IgD-negative memory B cell (primary cell): ENCODE measurements around the gene STARD4. TPM values are rescaled to one million over a fixed set of nuclear protein-coding genes. Genes with fewer than 3 reads are reported as not detected.
A peak's percentile ranks its signal among the peaks of the same experiment; 100 is the strongest.

Experiments
- H3K27ac Mint-ChIP-seq, 3 donors: one replicate each; pipeline ENCODE4 v1.8.0; 2020 to 2022; ENCODE audit warnings: mild to moderate bottlenecking in 3 of 3, mixed read lengths in 3 of 3, moderate library complexity in 1 of 3
- H3K27me3 Mint-ChIP-seq: one replicate; pipeline ENCODE4 v1.8.0; 2021; ENCODE audit warnings: mixed read lengths
- H3K36me3 Mint-ChIP-seq: one replicate; pipeline ENCODE4 v1.8.0; 2020; ENCODE audit warnings: mild to moderate bottlenecking, mixed read lengths
- H3K4me1 Mint-ChIP-seq, 3 donors: one replicate each; pipeline ENCODE4 v1.8.0; 2020 to 2022; ENCODE audit warnings: mixed read lengths in 3 of 3, mild to moderate bottlenecking in 1 of 3
- H3K4me3 Mint-ChIP-seq, 4 donors: one replicate each; pipeline ENCODE4 v1.8.0; 2020 to 2022; ENCODE audit warnings: mild to moderate bottlenecking in 4 of 4, mixed read lengths in 4 of 4, moderate library complexity in 3 of 4
- H3K9me3 Mint-ChIP-seq, 3 donors: one replicate each; pipeline ENCODE4 v1.8.0; 2020 to 2021; ENCODE audit warnings: mixed read lengths in 3 of 3, mild to moderate bottlenecking in 1 of 3
- polyA plus RNA-seq: library from polyadenylated mRNA; unstranded; fragments of 300-500 nt; fragmentation: Illumina TruSeq; gene quantifications from one replicate; pipeline ENCODE4 v1.2.3, GENCODE V29; 2021

STARD4 gene, protein sequence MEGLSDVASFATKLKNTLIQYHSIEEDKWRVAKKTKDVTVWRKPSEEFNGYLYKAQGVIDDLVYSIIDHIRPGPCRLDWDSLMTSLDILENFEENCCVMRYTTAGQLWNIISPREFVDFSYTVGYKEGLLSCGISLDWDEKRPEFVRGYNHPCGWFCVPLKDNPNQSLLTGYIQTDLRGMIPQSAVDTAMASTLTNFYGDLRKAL
- 6.1 TPM for polyA plus RNA-seq

DNA sequence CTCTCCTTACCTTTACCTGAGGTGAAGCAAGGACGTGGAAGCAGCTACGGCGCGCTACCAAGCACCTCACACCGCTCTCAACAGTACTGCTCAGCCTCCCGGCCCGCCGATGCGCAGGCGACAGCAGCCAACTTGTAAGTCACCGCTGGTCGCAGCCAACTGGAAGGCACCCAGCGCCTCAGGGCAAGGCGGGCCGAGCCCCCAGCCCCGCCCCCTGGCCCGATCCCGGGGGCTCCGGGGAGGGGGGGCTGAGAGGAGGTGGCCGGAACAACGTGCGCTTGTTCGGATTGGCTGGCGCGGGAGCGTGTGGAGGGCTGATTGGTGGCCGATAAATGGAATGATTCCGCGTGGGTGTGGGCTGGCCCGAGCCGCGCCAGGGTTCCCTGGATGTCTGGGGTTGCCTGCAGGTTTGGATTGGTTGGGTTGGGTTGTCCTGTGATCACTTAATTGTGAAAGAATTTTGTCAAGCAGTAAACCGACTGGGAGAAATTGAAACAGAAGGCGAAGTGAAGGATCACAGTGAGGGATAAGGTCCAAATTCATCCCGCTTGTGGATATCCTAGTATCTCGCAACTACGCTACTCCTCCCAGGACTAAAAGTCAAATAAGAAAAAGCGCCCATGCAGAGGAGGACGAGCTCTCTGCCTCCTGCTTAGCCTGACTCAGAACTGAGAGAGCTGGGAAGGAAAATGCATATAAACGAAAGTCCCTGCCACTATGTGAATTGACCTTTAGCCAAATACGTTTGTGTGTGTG is at the start of gene STARD4:
STARD4 (minus strand) TSS at position 161 of the 756 bp plus-strand sequence. CDS start 5,102 bp downstream, outside the sequence.
- peaks cover 24 to 49% (median 25%) of the 10 kb centered on the region in 3 donors for H3K4me1 Mint-ChIP-seq
- no peaks in the 10 kb centered on the region for H3K9me3 Mint-ChIP-seq
- H3K27me3 Mint-ChIP-seq: no peaks in the 10 kb centered on the region
- peaks cover 3% of the 10 kb centered on the region for H3K36me3 Mint-ChIP-seq
- peak within 1 kb of the TSS; percentile 95 to 99 (median 99) for H3K4me3 Mint-ChIP-seq
- peak within 1 kb of the TSS; percentile 82 to 97 (median 97) for H3K27ac Mint-ChIP-seq

DNA sequence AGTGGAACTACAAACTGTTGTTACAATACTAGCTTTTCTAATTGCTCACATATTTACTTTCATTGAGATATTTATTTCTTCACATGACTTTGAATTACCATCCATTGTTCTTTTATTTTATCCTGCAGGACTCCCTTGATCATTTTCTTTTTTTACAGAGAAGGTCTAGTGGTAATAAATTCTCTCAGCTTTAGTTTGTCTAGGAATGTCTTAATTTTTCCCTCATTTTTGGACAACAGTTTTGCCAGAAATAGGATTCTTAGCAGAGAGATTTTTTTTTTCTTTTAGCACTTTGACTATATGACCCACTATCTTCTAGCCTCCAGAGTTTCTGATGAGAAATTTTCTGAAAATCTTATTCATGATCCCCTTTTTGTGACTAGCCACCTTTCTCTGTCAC is 47.3 kb upstream of the STARD4 start:
- H3K9me3 Mint-ChIP-seq: peaks cover 0 to 4% (median 0%) of the 10 kb centered on the region in 3 donors

DNA sequence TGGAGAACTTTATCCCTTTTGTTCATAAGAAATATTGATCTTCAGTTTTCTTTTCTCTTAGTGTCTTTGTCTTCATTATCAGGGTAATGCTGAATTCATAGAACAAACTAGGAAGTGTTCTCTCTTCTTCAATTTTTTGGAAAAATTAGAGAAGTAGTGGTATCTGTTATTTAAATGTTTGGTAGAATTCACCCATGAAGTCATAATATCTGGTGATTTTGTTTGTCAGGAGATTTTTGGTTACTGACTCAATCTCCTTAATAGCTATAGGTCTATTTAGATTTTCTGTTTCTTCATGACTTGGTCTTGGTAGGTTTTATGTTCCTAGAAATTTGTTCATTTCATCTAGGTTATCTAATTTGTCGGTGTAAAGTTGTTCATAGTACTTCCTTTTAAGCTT is 45.4 kb upstream of the STARD4 start:
- Mint-ChIP-seq H3K27me3 (peaks cover 7% of the 10 kb centered on the region), H3K36me3 (peaks cover 2% of the 10 kb centered on the region), H3K27ac (no peak overlapping the region), H3K9me3 (peaks cover 0 to 4% (median 0%) of the 10 kb centered on the region in 3 donors), H3K4me3 (no peak overlapping the region), H3K4me1 (no peaks in the 10 kb centered on the region)

More for the DNA sequence above, 47.3 kb upstream of the STARD4 start:
- Mint-ChIP-seq H3K27ac (no peak overlapping the region), H3K4me1 (no peaks in the 10 kb centered on the region), H3K36me3 (peaks cover 2% of the 10 kb centered on the region), H3K27me3 (peaks cover 11% of the 10 kb centered on the region), H3K4me3 (no peak overlapping the region)

DNA sequence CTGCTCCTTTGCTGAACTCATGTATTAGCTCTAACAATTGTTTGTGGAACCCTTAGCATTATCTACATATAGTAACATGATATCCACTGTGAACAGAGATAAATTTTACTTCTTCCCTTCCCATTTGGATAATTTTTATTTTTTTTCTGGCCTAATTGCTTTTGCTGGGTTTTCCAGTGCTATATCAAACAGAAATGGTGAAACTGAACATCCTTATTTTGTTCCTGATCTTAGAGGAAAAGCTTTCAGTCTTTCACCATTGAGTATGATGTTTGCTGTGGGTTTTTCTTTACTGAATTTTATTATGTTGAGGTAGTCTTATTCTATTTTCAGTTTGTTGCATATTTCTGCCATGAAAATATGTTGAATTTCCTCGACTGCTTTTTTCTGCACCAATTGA is 44.8 kb upstream of the STARD4 start:
- Mint-ChIP-seq H3K36me3 (no peaks in the 10 kb centered on the region), H3K4me3 (no peak overlapping the region), H3K27me3 (peaks cover 3% of the 10 kb centered on the region), H3K9me3 (peaks cover 0 to 4% (median 0%) of the 10 kb centered on the region in 3 donors), H3K4me1 (no peaks in the 10 kb centered on the region), H3K27ac (no peak overlapping the region)

DNA sequence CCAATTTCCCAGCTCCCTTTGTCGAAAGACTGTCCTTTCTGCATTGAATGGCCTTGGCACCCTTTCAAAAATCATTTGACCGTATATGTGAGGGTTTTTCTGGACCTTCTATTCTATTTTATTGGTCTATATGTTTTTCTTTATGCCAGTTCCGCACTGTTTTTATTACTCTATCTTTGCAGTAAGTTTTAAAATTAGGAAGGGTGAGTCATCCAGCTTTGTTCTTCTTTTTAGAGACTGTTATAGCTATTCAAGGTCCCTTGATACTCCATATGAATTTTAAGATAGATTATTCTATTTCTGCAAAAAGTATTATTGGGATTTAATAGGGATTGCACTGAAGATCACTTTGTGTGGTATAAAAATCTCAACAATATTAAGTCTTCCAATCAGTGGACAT is 44.2 kb upstream of the STARD4 start:
- peaks cover 4% of the 10 kb centered on the region for H3K27me3 Mint-ChIP-seq
- no peaks in the 10 kb centered on the region for H3K36me3 Mint-ChIP-seq
- H3K9me3 Mint-ChIP-seq: peaks cover 0 to 4% (median 0%) of the 10 kb centered on the region in 3 donors
- no peak overlapping the region for H3K27ac Mint-ChIP-seq
- no peak overlapping the region for H3K4me3 Mint-ChIP-seq
- no peaks in the 10 kb centered on the region for H3K4me1 Mint-ChIP-seq

DNA sequence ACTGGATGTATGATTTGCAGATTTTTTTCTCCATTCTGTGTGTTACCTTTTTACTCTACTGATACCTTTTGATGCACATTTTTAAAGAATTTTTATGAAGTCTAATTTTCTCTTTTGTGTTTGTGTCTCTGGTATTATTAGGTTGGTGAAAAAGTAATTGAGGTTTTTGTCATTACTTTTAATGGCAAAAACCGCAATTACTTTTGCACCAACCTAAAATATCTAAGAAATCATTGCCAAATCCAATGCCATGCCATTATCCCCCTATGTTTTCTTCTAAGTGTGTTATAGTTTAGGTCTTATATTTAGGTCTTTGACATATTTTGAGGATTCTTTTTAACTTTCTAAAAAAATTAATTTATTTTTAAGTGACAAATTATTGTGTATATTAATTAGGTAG is 43.4 kb upstream of the STARD4 start:
- H3K27me3 Mint-ChIP-seq: peaks cover 4% of the 10 kb centered on the region
- no peak overlapping the region for H3K27ac Mint-ChIP-seq
- no peak overlapping the region for H3K4me3 Mint-ChIP-seq
- peaks cover 0 to 1% (median 0%) of the 10 kb centered on the region in 3 donors for H3K4me1 Mint-ChIP-seq
- peaks cover 0 to 4% (median 0%) of the 10 kb centered on the region in 3 donors for H3K9me3 Mint-ChIP-seq
- no peaks in the 10 kb centered on the region for H3K36me3 Mint-ChIP-seq

DNA sequence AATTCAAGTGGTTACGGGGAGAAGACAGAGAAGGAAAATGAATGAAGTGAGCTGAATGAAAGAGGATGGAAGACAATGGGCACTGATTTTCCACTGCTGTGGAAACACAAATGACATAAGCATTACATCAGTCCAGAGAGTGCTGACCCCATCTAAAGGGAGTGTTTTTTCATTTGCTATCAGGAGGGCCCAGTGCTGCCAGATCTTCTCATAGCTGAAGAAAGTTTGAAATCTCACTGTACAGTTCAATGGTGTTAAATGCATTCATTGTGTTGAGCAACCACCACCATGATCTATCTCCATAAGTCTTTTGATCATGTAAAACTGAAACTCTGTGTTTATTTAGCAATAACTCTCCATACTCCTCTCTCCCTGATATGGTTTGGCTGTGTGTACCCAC is 41.5 kb upstream of the STARD4 start:
- Mint-ChIP-seq H3K36me3 (no peaks in the 10 kb centered on the region), H3K27ac (no peak overlapping the region), H3K9me3 (no peaks in the 10 kb centered on the region), H3K27me3 (peaks cover 3% of the 10 kb centered on the region), H3K4me3 (no peak overlapping the region), H3K4me1 (peaks cover 0 to 3% (median 0%) of the 10 kb centered on the region in 3 donors)

DNA sequence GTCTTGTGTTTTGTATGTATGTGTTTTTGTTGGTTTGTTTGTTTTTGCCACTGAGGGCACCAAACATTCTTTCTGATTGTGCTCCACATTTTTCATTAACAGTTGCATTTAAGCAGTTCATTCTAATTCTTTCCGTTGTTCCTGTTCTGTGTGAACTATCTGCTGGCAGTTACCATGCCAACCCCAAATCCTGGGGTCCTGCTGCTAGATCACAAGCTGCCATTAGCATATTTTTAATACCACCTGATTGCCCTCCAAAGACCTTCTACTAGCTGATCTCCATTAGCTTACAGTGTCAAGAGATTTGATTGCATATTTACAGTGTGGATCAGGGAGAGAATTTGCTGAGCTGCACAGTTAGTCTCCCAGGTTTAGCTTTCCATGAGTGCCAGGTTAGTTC is 40.6 kb upstream of the STARD4 start:
- no peaks in the 10 kb centered on the region for H3K9me3 Mint-ChIP-seq
- peaks cover 0 to 3% (median 0%) of the 10 kb centered on the region in 3 donors for H3K4me1 Mint-ChIP-seq
- no peak overlapping the region for H3K4me3 Mint-ChIP-seq
- H3K27me3 Mint-ChIP-seq: peaks cover 3% of the 10 kb centered on the region
- H3K36me3 Mint-ChIP-seq: no peaks in the 10 kb centered on the region
- H3K27ac Mint-ChIP-seq: no peak overlapping the region

DNA sequence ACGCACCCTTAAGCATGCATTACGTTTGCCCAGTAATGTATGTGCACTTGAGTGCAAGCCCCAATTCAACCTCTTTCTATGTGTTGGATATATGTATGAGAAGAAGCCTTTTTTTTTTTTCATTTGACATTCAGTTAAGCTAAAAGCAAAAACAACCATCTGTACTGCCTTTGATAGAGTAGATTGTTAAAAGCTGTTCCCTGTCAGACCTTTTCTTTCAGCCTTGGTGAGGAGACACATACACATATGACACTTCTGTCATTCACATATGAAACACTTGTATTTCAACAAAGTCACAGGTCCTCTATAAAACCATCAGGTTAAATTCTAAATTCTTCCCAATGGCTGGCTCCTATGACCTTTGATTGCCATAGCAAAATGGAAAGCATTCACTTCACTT is 40.2 kb upstream of the STARD4 start:
- peaks cover 0 to 3% (median 0%) of the 10 kb centered on the region in 3 donors for H3K4me1 Mint-ChIP-seq
- H3K27ac Mint-ChIP-seq: no peak overlapping the region
- H3K36me3 Mint-ChIP-seq: no peaks in the 10 kb centered on the region
- peaks cover 3% of the 10 kb centered on the region for H3K27me3 Mint-ChIP-seq
- no peak overlapping the region for H3K4me3 Mint-ChIP-seq
- no peaks in the 10 kb centered on the region for H3K9me3 Mint-ChIP-seq

DNA sequence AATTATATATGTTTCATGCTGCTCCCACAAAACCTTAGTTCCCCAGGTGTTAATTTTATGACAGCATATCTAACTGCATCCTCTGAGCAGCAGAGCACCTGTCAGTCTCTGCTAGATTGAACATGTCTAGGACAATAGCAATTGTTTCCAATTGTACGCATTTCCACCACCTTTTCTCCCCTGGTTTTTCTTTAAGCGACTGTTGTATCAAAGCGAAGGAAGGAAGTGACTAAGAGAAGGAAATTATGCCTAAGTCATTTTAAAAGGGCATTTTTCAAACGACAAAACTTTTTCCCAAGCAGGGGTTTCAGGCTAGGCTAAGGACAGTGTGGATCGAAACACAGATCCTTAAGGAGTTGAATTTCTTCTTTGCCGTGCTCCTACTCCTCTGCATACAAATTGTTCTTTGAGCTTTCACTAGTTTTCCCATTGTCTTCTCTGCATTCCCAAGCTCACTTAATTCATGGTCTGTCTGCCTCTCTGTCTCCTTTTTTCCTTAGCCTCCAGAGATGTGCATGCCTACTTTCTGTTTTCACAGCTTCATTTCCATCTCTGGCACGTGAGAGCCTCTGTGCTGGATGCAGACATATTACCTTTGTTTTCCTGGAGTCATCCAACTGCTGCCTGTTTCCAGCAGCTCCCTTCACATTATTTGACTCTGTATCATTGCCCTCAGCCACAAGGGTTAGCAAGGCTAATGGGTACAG is 39.4 kb upstream of the STARD4 start:
- H3K4me3 Mint-ChIP-seq: no peak overlapping the region
- peaks cover 0 to 3% (median 0%) of the 10 kb centered on the region in 3 donors for H3K4me1 Mint-ChIP-seq
- no peaks in the 10 kb centered on the region for H3K36me3 Mint-ChIP-seq
- H3K27me3 Mint-ChIP-seq: peaks cover 5% of the 10 kb centered on the region
- H3K9me3 Mint-ChIP-seq: no peaks in the 10 kb centered on the region
- H3K27ac Mint-ChIP-seq: no peak overlapping the region

DNA sequence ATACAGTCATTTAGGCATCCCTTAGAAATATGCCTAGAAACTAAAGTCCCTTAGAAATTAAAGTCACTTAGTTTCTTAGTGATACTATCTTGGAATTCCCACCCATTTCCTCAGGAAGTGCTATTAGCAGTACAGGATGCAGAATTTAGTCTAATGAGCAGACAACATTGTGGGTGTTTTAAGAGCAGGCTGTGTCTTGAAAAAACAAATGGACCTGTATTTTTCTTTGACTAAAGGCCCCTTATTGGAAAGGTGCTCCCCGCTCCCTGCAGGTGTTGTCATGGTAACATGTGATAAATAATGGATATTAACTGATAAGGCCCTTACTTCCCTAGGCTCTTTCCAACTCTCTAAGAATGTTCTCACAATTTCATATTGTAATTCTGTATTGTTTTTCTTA is 38.8 kb upstream of the STARD4 start:
- peaks cover 0 to 3% (median 0%) of the 10 kb centered on the region in 3 donors for H3K4me1 Mint-ChIP-seq
- no peaks in the 10 kb centered on the region for H3K36me3 Mint-ChIP-seq
- H3K27ac Mint-ChIP-seq: no peak overlapping the region
- no peak overlapping the region for H3K4me3 Mint-ChIP-seq
- H3K27me3 Mint-ChIP-seq: peaks cover 5% of the 10 kb centered on the region
- no peaks in the 10 kb centered on the region for H3K9me3 Mint-ChIP-seq

DNA sequence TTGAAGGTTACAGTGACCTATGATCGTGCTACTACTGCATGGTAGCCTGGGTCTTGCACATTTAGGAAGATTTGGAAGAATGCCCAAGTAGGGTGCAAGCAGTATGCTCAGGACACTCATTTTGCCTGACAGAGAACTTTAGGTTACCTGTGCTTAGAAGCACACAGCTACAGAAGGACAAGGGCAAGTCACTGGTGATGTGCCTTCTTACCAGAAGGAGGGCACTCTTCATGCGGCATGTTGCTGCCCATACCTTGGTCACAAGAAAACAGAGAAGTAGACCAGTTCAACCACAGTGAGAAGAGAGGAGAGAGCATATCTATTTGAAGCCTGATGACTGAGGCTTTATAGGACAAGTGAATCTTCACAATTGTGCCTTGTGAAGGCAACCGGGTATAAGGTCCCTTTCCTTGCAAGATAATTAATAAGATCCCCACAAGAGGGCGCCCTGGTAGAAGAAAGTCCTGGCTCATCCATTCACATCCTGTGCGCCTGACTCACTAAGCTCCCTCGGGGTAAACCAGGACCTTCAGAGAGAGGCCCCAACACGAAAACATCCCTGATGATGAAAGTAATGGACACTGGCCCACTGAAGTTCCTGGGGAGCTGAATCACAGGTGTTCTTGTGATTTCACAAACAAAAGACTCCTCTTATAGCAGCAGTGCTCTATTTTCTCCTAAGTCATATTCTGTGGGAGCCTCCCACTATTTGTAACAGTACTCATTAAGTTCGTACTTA is 38.1 kb upstream of the STARD4 start:
- peaks cover 5% of the 10 kb centered on the region for H3K27me3 Mint-ChIP-seq
- no peaks in the 10 kb centered on the region for H3K9me3 Mint-ChIP-seq
- H3K4me1 Mint-ChIP-seq: peaks cover 0 to 3% (median 0%) of the 10 kb centered on the region in 3 donors
- no peak overlapping the region for H3K4me3 Mint-ChIP-seq
- no peak overlapping the region for H3K27ac Mint-ChIP-seq
- H3K36me3 Mint-ChIP-seq: no peaks in the 10 kb centered on the region

DNA sequence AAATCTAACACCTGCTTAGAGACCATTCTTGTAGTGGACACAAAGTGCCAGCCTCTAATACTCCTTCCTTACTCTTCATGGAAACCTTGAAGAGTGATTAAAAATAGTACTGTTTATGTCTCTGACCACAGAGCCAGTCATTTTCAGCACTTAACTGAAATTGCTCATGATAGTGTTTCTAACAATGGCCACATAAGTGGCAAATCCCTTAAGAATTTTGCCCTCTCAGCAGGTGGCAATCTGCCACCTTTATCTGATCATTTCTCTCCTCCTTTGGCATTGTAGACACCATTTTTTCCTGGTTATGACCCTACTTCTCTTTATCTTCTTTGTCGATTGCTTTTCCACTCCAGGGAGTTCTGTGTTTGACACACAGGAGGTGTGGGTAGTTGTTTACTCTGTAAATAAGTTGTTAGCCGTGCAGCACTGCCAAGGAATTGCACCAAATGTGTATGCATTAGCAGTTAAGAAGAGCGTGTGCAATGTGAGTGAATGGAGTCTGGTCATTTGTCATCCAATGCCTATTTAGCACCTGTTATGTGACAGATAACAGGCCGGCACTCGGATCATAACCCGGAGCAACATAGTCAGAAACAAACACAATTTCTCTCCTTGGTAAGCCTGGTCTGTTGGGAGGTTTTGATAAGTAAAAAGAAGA is 36.8 kb upstream of the STARD4 start:
- Mint-ChIP-seq H3K4me3 (no peak overlapping the region), H3K27ac (no peak overlapping the region), H3K4me1 (peaks cover 0 to 3% (median 0%) of the 10 kb centered on the region in 3 donors), H3K27me3 (peaks cover 5% of the 10 kb centered on the region), H3K36me3 (no peaks in the 10 kb centered on the region), H3K9me3 (no peaks in the 10 kb centered on the region)

DNA sequence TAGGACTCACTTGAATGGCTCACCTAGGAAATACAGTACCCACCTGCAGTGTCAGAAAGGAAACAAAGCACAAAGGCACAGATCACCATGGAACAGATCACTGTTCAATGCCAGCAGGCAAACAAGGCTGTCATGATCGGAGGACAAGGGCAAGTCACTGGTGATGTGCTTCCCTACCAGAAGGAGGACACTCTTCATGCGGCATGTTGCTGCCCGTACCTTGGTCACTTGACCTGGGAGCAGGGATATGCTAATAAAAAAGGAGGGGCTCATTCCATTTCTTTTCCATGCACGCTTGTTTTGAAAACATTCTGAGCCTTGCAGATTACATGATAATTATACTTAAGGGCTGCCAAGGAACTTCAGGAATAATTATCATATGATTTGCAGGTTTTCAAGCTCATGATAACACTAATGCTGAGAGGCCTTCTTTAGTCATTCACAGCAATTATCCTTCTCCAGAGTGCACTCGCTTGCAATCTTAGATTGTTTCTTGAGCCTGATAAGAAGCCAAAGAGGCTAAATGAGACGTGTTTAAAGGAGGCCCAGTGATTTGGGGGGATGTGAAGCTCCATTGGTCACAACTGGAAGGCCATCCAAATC is 36.1 kb upstream of the STARD4 start:
- Mint-ChIP-seq H3K36me3 (no peaks in the 10 kb centered on the region), H3K4me1 (peaks cover 0 to 3% (median 0%) of the 10 kb centered on the region in 3 donors), H3K27me3 (peaks cover 5% of the 10 kb centered on the region), H3K27ac (no peak overlapping the region), H3K4me3 (no peak overlapping the region), H3K9me3 (no peaks in the 10 kb centered on the region)
